ENCODE results near the gene HSDL1. TPM values are rescaled to one million over a fixed set of nuclear protein-coding genes. Genes with fewer than 3 reads are reported as not detected.

The HSDL1 gene
- total RNA-seq, result 33.0 and 35.3 TPM in 2 replicates

DNA sequence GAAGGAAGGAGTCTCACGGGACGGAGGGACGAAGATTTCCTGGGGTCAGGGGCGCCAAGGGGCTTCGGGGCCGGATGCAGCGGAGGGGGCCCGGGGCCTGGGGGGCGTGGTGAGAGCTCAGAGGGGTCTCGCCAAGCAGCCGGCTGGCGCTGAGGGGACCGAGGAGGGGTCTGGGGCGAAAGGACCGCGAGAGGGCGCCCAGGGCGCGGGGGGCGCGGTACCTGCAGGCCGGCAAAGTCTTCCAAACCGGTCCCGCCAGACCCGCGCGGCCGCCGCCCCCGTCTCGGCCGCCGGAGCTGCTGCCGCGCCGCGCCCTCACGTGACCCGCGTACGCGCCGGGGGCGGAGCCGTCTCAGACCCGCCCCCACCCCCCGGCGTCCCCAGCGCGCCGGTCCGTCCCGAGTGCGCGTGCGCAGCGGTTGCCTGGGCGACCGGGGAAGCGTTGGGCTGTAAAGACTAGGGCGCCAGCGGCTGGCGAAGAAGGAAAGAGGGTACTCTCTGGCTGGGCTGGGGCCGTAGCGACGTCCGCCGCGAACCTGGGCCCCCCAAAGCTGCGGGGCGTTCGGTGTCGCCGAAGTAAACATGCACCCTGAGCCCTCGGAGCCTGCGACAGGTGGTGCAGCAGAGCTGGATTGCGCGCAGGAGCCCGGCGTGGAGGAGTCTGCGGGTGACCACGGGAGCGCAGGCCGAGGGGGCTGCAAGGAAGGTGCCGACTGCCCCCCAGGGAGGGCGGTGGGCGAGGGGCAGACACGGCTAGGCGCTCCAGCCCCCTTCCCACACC is at the start of gene HSDL1, which contains the start of gene DNAAF1:
TSS of gene HSDL1 (minus strand) at position 319 of the 781 bp plus-strand sequence. CDS start 13,856 bp downstream, outside the sequence.
TSS of gene DNAAF1 (plus strand) at position 450 of the 781 bp plus-strand sequence. CDS start at position 583, 133 bp downstream.

DNA sequence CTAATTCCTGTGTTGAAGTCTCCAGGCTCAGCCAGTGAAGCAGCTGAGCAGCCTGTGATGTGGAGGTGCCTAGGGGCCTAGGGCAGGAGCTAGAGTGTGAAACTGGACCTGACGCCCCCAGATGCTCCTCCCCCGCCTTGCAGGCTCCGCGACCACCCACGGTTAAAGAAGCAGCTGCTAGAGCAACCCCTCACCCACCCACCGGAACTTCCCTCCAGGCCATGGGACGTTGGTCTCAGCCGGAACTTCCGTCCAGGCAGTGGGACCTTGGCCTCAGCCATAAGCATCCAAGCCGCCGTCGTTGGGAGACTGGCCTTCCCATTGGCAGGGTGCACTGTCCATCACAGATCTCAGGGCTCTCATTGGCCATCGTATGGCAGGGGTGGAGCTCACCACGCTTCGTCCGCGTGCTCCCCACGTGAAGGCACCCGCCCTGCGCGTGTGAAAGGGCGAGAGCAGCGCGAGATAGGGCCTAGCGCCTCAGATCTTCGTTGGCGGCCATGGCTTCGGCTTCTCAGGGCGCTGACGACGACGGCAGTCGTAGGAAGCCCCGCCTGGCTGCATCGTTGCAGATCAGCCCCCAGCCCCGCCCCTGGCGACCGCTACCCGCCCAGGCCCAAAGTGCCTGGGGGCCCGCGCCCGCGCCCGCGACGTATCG is 45.9 kb upstream of the HSDL1 start, which contains the start of gene ADAD2:
TSS of gene ADAD2 (plus strand) at position 427 of the 658 bp plus-strand sequence. CDS start at position 501, 74 bp downstream.

DNA sequence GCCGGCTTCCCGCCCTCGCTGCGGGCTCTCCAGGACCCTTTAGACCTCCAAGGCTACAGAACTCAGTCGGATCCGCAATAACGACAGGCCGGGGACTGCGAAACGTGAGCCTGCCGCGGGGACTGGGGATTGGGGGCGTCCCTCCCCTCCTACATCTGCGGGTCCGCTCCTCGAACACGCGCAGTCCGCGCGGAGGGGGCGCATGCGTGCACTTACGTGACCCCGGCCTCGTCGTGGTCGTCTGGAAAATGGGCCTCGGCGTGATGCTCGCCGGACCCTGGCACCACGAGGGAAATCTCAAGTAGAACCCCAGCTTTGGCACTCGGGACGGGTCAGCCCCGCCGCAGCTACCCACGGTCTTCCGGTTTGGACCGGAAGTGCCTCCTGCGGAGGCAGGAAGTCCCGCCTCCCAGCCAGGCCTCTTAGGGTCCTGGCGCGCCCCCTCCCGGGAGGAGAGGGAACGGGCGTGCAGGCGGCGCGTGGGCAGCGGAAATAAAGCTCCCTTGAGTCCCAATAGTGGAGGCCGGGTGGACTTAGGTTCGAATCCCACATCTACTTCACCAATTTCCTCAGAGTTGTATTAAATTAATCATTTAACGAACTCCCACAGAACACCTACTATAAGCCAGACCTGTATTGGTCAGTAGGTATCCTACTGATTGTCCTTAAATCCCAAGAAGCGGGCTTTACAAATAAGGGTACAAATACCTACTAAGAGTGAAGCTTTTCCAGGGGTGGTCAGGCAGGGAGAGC is 41.9 kb upstream of the HSDL1 start, which contains the start of gene TAF1C:
TSS of gene TAF1C (minus strand) at position 373 of the 753 bp plus-strand sequence. CDS start 2,069 bp downstream, outside the sequence.

DNA sequence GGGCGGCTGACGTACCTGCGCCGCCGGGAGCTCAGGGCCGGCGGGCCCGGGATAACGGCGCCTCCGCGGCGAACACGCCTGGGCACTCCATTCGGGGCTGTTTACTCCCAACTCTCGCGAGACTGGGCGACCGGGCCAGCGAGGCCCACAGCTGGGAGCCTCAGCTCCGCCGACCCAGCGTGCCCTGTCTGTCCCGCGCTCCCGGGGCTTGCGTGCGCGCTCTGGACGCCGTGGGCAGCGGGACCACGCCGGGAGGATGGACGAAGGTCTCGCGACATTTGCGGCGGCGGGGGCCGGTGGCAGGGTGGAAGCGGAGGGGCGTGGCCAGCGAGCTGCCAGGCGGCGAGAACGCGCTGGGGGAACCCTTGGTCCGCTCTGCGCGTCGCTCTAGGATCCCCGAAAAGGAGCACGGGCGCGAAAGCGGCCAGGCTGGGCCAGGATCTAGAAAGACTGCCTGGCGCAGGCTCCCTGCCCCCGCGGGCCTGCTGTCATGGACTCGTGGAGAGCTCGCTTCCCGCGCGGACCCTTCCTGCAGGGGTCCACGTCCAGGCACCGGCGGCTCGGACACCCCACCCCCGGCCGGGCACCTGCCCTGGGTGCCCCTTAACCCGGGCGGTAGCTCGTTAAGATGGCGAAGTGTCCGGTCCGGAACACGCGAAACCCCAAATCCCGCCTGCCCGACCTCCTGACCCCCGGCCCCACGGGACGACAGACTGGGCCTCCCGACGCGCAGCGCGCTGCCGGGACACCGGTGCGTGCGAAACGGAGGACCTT is 28.1 kb downstream of the HSDL1 start, which contains the start of gene MBTPS1:
TSS of gene MBTPS1 (minus strand) at position 223 of the 774 bp plus-strand sequence. CDS start 15,159 bp downstream, outside the sequence.

Other genes starting within 250 kb of the HSDL1 start
- 3.0 and 3.2 TPM in 2 replicates for gene MLYCD, start 246.1 kb downstream of the HSDL1 start, total RNA-seq
- gene OSGIN1, start 191.9 kb downstream of the HSDL1 start, total RNA-seq, result 0.69 and 1.2 TPM in 2 replicates
- gene NECAB2, start 176.9 kb downstream of the HSDL1 start, total RNA-seq, result not detected in 2 replicates
- not detected in 2 replicates for gene SLC38A8, start 102.4 kb downstream of the HSDL1 start, total RNA-seq
- 94.1 and 101 TPM in 2 replicates for gene MBTPS1, start 28.2 kb downstream of the HSDL1 start, total RNA-seq
- 0.09 TPM in 1 of 2 replicates, not detected in the other for gene DNAAF1, start 131 bp upstream of the HSDL1 start, total RNA-seq
- 9.2 and 10.7 TPM in 2 replicates for gene TAF1C, start 41.9 kb upstream of the HSDL1 start, total RNA-seq
- not detected in 2 replicates for gene ADAD2, start 46.0 kb upstream of the HSDL1 start, total RNA-seq
- not detected in 2 replicates for gene KCNG4, start 94.8 kb upstream of the HSDL1 start, total RNA-seq
- gene WFDC1, start 149.7 kb upstream of the HSDL1 start, total RNA-seq, result not detected in 2 replicates
- not detected in 2 replicates for gene ATP2C2, start 223.4 kb upstream of the HSDL1 start, total RNA-seq

Measured in dermis lymphatic vessel endothelial cell (primary cell).